Activated T-cell treated with anti-CD3 and anti-CD28 coated beads, Interleukin-2, amount 50 U/mL, for 24 hours (primary cell): ENCODE data around the gene ZNF410.
"Not testable (repeated sequence)": the region's sequence is repeated elsewhere in the genome, so short reads cannot be mapped to it uniquely, and the experiment has no call there.

Experiments
- DNase-seq: peaks from one replicate; pipeline ENCODE4 v3.0.0-alpha.2; 2020
- H3K27ac Mint-ChIP-seq: 2 replicates; pipeline ENCODE4 v1.8.0; 2020; ENCODE audit warnings: mild to moderate bottlenecking, mixed read lengths
- H3K27me3 Mint-ChIP-seq: 2 replicates; pipeline ENCODE4 v1.8.0; 2020; ENCODE audit warnings: mixed read lengths
- H3K36me3 Mint-ChIP-seq: 2 replicates; pipeline ENCODE4 v1.8.0; 2020; ENCODE audit warnings: low read depth, mixed read lengths
- H3K4me1 Mint-ChIP-seq: 2 replicates; pipeline ENCODE4 v1.8.0; 2020; ENCODE audit warnings: low read depth, mixed read lengths
- H3K4me3 Mint-ChIP-seq: 2 replicates; pipeline ENCODE4 v1.8.0; 2020; ENCODE audit warnings: mild to moderate bottlenecking, moderate library complexity, mixed read lengths
- H3K9me3 Mint-ChIP-seq: 2 replicates; pipeline ENCODE4 v1.8.0; 2020; ENCODE audit warnings: mixed read lengths

Gene ZNF410, protein sequence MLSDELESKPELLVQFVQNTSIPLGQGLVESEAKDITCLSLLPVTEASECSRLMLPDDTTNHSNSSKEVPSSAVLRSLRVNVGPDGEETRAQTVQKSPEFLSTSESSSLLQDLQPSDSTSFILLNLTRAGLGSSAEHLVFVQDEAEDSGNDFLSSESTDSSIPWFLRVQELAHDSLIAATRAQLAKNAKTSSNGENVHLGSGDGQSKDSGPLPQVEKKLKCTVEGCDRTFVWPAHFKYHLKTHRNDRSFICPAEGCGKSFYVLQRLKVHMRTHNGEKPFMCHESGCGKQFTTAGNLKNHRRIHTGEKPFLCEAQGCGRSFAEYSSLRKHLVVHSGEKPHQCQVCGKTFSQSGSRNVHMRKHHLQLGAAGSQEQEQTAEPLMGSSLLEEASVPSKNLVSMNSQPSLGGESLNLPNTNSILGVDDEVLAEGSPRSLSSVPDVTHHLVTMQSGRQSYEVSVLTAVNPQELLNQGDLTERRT

DNA sequence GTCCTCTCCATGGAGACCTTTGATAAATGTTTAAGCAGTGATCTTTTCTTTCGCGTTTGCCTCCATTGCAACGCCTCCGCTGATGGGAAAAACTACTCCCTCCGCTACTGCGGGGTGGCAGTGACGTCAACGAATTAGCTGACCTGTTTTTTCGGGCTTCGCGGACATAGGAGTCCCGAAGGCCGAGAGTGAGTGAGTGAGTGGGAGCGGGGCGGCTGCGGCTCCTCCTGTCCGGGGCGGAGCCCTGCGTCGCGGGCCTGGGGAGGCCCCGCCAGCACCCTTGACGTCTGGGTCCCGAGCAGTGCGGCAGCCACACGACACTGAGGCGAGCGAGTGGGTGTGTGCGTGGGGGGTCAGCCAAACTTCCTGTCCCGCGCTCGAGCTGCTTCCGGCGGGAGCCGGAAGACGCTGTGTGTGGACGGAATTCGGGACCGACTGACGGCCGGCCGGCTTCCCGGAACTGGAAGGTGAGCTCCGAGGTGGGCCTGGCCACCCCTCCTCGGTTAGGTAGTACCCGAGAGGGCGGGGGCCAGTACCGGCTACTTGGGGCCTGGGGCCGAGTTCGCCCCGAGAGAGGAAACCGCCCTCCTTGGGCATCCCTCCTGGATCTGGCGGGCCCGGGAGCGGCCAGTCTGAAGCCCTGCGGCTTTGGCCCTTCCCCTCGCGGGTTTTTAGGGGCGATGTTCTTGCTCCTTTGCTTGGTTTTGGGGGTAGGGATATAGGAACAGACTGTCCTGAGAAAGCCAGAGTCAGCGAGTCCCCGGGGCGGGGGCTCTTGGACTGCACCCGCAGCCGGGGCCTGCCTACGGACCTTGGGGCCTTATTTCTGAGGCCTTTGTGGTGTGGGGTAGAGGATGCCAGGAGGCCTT, at the start of gene ZNF410:
TSS of gene ZNF410 (plus strand) at position 411 of the 869 bp plus-strand sequence. CDS start 5,317 bp downstream, outside the sequence.
- H3K36me3 Mint-ChIP-seq: peaks cover 50% of the 10 kb centered on the region
- peak within 1 kb of the TSS; percentile 88 for H3K4me3 Mint-ChIP-seq
- no peaks in the 10 kb centered on the region for H3K9me3 Mint-ChIP-seq
- H3K27me3 Mint-ChIP-seq: no peaks in the 10 kb centered on the region
- DNase-seq: peak; percentile 94
- peaks cover 54% of the 10 kb centered on the region for H3K4me1 Mint-ChIP-seq
- H3K27ac Mint-ChIP-seq: peak within 1 kb of the TSS; percentile 98

DNA sequence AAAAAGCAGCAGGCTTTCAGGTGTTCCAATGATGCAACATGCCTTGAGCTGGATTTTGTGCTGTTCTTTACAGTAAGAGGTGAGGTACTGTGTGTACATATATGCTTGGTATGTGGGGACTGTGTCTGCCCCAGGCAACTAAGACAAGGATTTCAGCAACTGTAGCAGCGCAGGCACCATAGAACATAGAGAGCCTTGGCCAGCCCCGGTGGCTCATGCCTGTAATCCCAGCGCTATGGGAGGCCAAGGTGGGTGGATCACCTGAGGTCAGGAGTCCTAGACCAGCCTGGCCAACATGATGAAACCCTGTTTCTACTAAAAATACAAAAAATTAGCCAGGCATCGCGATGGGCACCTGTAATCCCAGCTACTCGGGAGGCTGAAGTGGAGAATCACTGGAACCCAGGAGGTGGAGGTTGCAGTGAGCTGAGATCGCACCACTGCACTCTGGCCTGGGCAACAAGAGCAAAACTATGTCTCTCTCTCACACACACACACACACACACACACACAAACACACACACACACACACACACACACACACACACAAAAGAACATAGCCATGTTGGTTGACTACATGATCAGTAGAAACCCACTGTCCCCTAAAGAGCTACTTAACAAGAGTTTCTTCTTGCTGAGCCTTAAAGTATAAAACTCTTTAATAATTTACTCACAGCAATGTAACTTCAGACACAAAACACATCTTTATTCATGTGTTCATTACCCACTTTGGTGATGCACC, 48.2 kb upstream of the ZNF410 start:
- DNase-seq, H3K27me3 Mint-ChIP-seq, H3K27ac Mint-ChIP-seq, H3K4me1 Mint-ChIP-seq, H3K4me3 Mint-ChIP-seq, H3K9me3 Mint-ChIP-seq, H3K36me3 Mint-ChIP-seq: not testable (repeated sequence)

- Mint-ChIP-seq H3K36me3 (no peaks in the 10 kb centered on the region), H3K9me3 (no peaks in the 10 kb centered on the region), H3K4me3 (no peak overlapping the region), H3K27ac (no peak overlapping the region), H3K27me3 (no peaks in the 10 kb centered on the region), H3K4me1 (no peaks in the 10 kb centered on the region)
- DNase-seq: no peak
Observed at GRCh38 chr14:73842201-73842600, 44.5 kb upstream of the ZNF410 start.

- DNase-seq: no peak
- Mint-ChIP-seq H3K4me3 (no peak overlapping the region), H3K36me3 (no peaks in the 10 kb centered on the region), H3K4me1 (no peaks in the 10 kb centered on the region), H3K27me3 (no peaks in the 10 kb centered on the region), H3K27ac (no peak overlapping the region), H3K9me3 (no peaks in the 10 kb centered on the region)
Observed at GRCh38 chr14:73842851-73843250, 43.8 kb upstream of the ZNF410 start.

GRCh38 chr14:73843296-73843695, 43.4 kb upstream of the ZNF410 start:
- H3K4me3 Mint-ChIP-seq: no peak overlapping the region
- DNase-seq: no peak
- no peaks in the 10 kb centered on the region for H3K27me3 Mint-ChIP-seq
- H3K27ac Mint-ChIP-seq: no peak overlapping the region
- no peaks in the 10 kb centered on the region for H3K36me3 Mint-ChIP-seq
- no peaks in the 10 kb centered on the region for H3K9me3 Mint-ChIP-seq
- H3K4me1 Mint-ChIP-seq: no peaks in the 10 kb centered on the region

GRCh38 chr14:73846947-73847346, 39.7 kb upstream of the ZNF410 start:
- H3K4me3 Mint-ChIP-seq: no peak overlapping the region
- H3K4me1 Mint-ChIP-seq: peaks cover 11% of the 10 kb centered on the region
- no peak overlapping the region for H3K27ac Mint-ChIP-seq
- DNase-seq: no peak
- peaks cover 3% of the 10 kb centered on the region for H3K36me3 Mint-ChIP-seq
- H3K9me3 Mint-ChIP-seq: no peaks in the 10 kb centered on the region
- no peaks in the 10 kb centered on the region for H3K27me3 Mint-ChIP-seq

DNA sequence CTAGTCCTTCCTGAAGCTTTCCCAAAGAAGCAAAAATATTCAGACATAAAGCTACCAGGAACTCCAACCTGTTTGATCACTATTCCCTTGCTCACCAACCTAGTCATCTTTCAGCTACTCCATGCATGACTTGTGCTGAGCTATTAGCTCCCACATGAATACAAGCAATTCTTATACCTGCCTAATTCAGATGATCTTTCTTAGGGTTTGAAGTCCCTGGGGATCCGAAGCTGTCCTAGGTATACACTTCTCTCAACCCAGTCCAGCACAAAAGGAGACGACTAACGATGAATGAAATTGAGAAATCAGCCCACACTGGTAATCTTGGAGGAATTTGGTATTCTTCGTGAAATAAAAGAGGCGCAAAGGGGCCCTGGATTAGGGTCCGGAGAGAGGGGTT, 35.7 kb upstream of the ZNF410 start:
- H3K27me3 Mint-ChIP-seq: no peaks in the 10 kb centered on the region
- no peak for DNase-seq

DNA sequence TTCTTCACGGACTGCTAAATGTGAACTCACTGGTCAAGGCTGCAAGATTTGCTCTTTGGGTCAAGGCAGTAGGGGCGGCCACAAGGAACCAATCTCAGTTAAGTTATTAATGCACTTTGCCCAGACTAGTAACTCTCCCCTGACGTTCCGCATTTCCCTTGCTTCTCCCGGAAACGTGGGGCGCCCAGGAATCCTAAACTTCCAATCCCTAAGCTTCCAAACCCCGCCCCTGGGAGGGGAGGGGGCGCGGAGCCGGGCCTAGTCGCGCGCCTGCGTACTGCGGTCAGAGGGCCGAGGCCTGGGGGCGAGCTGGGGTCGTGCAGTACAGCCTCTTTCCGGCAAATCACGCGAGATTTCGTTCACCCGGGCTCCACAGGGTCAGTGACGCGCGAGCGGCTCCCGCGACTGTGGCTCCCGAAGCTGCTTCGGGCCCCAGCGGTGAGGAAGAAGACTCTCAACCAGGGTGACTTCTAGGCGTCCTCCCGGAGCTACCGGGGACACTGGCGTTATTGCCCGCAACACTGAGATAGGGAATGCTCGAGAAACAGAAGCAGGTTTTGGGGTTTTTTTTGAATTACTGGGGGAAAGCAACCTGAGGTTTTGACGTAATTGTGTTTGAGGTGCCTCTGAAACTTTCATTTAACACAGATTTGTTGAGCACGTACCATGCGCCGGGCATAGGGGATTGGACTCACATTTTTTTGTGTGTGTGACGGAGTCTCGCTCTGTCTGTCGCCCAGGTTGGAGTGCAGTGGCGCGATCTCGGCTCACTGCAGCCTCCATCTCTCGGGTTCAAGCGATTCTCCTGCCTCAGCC, 34.9 kb upstream of the ZNF410 start, which contains the start of gene PTGR2:
TSS of gene PTGR2 (plus strand) at position 265 of the 816 bp plus-strand sequence. CDS start 7,032 bp downstream, outside the sequence.
- peak within 1 kb of the TSS; percentile 97 for H3K4me3 Mint-ChIP-seq
- peaks cover 27% of the 10 kb centered on the region for H3K4me1 Mint-ChIP-seq
- no peaks in the 10 kb centered on the region for H3K27me3 Mint-ChIP-seq
- H3K27ac Mint-ChIP-seq: peak within 1 kb of the TSS; percentile 99
- peaks cover 8% of the 10 kb centered on the region for H3K36me3 Mint-ChIP-seq
- H3K9me3 Mint-ChIP-seq: no peaks in the 10 kb centered on the region
- DNase-seq: peak; percentile 89

More for the DNA sequence above, 35.7 kb upstream of the ZNF410 start:
- Mint-ChIP-seq H3K4me3 (peak overlapping the region; percentile 97), H3K9me3 (no peaks in the 10 kb centered on the region), H3K4me1 (peaks cover 27% of the 10 kb centered on the region), H3K36me3 (peaks cover 8% of the 10 kb centered on the region), H3K27ac (peak overlapping the region; percentile 99)

GRCh38 chr14:73859145-73859544, 27.5 kb upstream of the ZNF410 start:
- H3K27me3 Mint-ChIP-seq: no peaks in the 10 kb centered on the region
- no peak overlapping the region for H3K27ac Mint-ChIP-seq
- peaks cover 22% of the 10 kb centered on the region for H3K36me3 Mint-ChIP-seq
- no peak for DNase-seq
- peaks cover 2% of the 10 kb centered on the region for H3K4me1 Mint-ChIP-seq
- H3K4me3 Mint-ChIP-seq: no peak overlapping the region
- no peaks in the 10 kb centered on the region for H3K9me3 Mint-ChIP-seq

GRCh38 chr14:73861073-73861472, 25.6 kb upstream of the ZNF410 start:
- Mint-ChIP-seq H3K27me3 (no peaks in the 10 kb centered on the region), H3K36me3 (peaks cover 30% of the 10 kb centered on the region), H3K4me3 (no peak overlapping the region), H3K4me1 (no peaks in the 10 kb centered on the region), H3K27ac (no peak overlapping the region), H3K9me3 (no peaks in the 10 kb centered on the region)
- DNase-seq: no peak

GRCh38 chr14:73862480-73862879, 24.2 kb upstream of the ZNF410 start:
- H3K27ac Mint-ChIP-seq: no peak overlapping the region
- H3K27me3 Mint-ChIP-seq: no peaks in the 10 kb centered on the region
- H3K9me3 Mint-ChIP-seq: no peaks in the 10 kb centered on the region
- H3K4me3 Mint-ChIP-seq: no peak overlapping the region
- peaks cover 35% of the 10 kb centered on the region for H3K36me3 Mint-ChIP-seq
- DNase-seq: no peak
- no peaks in the 10 kb centered on the region for H3K4me1 Mint-ChIP-seq

DNA sequence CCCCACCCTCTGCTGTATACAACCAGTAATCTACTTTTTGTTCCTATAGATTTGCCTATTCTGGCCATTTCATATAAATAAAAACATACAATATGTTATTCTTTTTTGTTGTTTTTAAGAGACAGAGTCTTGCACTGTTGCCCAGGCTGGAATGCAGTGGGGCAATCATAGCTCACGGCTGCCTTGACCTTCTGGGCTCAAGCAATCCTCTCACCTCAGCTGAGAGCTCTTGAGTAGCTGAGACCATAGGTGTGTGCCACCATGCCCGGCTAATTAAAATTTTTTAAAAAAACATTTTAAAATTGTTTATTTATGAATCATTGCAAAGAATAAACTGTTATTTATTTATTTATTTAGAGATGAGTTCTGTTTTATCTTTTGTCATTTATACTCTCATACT, 23.4 kb upstream of the ZNF410 start:
- peaks cover 36% of the 10 kb centered on the region for H3K36me3 Mint-ChIP-seq
- no peaks in the 10 kb centered on the region for H3K27me3 Mint-ChIP-seq
- H3K4me1 Mint-ChIP-seq: no peaks in the 10 kb centered on the region
- H3K9me3 Mint-ChIP-seq: no peaks in the 10 kb centered on the region
- no peak overlapping the region for H3K4me3 Mint-ChIP-seq
- no peak overlapping the region for H3K27ac Mint-ChIP-seq
- no peak for DNase-seq

DNA sequence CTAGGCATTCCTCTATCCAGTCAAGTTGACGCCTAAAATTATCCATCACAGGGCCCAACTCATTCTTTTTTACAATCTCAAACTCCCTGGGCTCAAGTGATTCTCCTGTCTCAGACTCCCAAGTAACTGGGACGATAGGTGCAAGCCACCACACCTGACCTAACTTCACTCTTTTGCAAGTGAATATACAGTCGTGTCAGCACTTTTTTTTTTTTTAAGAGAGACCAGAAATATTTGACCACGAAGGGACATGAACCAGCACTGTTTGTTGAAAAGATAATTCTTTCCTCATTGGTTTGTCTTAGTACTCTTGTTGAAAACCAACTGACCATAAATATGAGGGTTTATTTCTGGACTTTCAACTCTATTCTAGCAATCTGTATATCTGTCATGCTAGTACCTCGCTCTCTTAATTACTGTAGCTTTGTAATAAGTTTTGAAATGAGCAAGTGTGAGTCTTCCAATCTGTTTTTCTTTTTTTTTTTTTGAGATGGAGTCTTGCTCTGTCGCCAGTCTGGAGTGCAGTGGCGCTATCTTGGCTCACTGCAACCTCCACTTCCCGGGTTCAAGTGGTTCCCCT, 21.0 kb upstream of the ZNF410 start:
- no peaks in the 10 kb centered on the region for H3K27me3 Mint-ChIP-seq

More for the DNA sequence above, 21.0 kb upstream of the ZNF410 start:
- no peak overlapping the region for H3K27ac Mint-ChIP-seq
- no peaks in the 10 kb centered on the region for H3K4me1 Mint-ChIP-seq
- H3K9me3 Mint-ChIP-seq: no peaks in the 10 kb centered on the region
- H3K4me3 Mint-ChIP-seq: no peak overlapping the region
- H3K36me3 Mint-ChIP-seq: peaks cover 35% of the 10 kb centered on the region
- no peak for DNase-seq
